Measurements from ENCODE around the gene RAB3C. TPM values are rescaled to one million over a fixed set of nuclear protein-coding genes. Genes with fewer than 3 reads are reported as not detected.

The RAB3C gene
- polyA plus RNA-seq, 1 experiment = not detected

DNA sequence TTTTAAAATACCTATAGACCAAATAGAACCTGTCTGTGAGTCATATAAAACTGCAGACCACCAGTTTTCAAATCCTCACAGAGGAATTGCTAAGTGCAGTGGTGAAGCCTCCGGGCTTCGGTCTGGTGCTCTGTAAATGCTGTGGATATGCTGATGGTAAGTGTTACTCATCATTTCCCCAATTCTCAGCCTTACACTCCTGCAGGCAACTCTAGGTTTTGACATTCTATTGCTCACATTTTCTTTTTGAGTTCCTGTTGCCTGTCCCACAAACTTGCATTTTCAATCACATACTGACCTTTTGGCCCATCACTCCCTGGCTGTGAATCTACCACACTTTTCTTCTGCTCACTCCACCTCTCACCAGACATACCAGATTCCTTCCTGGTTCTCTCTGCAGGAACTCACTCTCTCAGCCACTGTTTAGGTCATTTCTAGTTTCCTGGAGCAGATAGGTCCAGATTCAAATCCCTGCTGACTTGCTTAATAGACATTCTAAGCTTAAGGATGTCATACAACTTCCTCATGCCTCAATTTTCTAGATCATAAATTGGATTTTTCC, 192.9 kb downstream of the RAB3C start:
- Histone ChIP-seq H3K27me3 (ENCODE audit: control insufficient read depth, insufficient read depth, low read length) (no peaks in the 10 kb centered on the region), H3K4me3 (ENCODE audit: low read depth, low read length) (no peak overlapping the region), H3K36me3 (ENCODE audit: control insufficient read depth, insufficient read depth, low read length) (no peaks in the 10 kb centered on the region)
- DNase-seq (ENCODE audit: low read depth) = no peak
- TF ChIP-seq, protein P1, sequence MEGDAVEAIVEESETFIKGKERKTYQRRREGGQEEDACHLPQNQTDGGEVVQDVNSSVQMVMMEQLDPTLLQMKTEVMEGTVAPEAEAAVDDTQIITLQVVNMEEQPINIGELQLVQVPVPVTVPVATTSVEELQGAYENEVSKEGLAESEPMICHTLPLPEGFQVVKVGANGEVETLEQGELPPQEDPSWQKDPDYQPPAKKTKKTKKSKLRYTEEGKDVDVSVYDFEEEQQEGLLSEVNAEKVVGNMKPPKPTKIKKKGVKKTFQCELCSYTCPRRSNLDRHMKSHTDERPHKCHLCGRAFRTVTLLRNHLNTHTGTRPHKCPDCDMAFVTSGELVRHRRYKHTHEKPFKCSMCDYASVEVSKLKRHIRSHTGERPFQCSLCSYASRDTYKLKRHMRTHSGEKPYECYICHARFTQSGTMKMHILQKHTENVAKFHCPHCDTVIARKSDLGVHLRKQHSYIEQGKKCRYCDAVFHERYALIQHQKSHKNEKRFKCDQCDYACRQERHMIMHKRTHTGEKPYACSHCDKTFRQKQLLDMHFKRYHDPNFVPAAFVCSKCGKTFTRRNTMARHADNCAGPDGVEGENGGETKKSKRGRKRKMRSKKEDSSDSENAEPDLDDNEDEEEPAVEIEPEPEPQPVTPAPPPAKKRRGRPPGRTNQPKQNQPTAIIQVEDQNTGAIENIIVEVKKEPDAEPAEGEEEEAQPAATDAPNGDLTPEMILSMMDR (IDR thresholded peaks at IDR 0.05; ENCODE audit: insufficient read depth, low read depth, low read length) = no peak
- ChIA-PET POLR2A (no interaction called here), CTCF (no interaction called here)

DNA sequence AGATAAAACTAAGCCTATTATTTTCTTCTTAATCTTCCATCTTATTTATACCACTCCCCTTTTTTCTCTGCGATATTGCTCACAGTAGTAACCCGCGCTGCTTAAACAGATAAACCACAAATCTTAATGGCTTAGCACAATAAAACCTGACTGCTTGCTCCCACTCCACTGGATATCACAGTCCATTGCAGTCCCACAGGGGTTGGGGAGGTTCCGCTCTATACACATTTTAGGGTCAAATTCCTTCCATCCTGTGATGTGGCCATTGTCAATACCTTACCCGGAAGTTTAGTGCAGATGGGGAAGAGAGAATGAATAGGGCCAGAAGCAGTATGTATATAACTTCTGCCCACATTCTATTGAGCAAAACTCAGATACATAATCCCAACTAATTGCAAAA, 193.7 kb downstream of the RAB3C start:
- H3K4me3 ChIP-seq (ENCODE audit: low read depth, low read length) = no peak overlapping the region
- CTCF ChIA-PET = no interaction called here

DNA sequence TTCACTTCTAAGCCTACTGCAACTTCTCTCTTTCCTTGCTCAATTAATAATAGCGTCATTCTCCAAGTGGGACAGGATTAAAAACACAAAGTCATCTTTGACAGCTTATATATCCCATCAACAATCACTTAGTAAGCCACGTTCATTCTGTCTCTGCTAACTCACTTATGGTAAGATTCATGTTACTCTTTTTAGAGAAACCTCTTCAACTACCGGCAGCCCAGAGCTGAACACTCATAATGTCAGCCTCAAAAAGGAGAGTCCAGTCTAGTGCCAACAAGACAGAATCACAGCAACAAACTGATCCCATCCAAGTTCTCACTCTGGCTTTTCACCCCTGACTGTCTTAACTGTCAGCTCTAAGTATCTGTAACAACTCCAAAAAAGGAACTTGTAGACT, 196.0 kb downstream of the RAB3C start:
- Histone ChIP-seq H3K27me3 (ENCODE audit: control insufficient read depth, insufficient read depth, low read length) (no peaks in the 10 kb centered on the region), H3K4me3 (ENCODE audit: low read depth, low read length) (no peak overlapping the region), H3K36me3 (ENCODE audit: control insufficient read depth, insufficient read depth, low read length) (no peaks in the 10 kb centered on the region)
- no peak for DNase-seq (ENCODE audit: low read depth)
- TF ChIP-seq, protein P1 (IDR thresholded peaks at IDR 0.05; ENCODE audit: insufficient read depth, low read depth, low read length) = no peak
- CTCF ChIA-PET = interaction anchor here (0.9 kb wide), 1 partner anchor 12 kb away, joined by 4 read pairs; no protein-coding TSS in a partner anchor
- POLR2A ChIA-PET = interaction anchor here (0.6 kb wide), 1 partner anchor 11 kb away, joined by 3 read pairs; no protein-coding TSS in a partner anchor

More for the DNA sequence above, 193.7 kb downstream of the RAB3C start:
- POLR2A ChIA-PET = no interaction called here
- TF ChIP-seq, protein P1 (IDR thresholded peaks at IDR 0.05; ENCODE audit: insufficient read depth, low read depth, low read length) = no peak
- DNase-seq (ENCODE audit: low read depth) = no peak
- no peaks in the 10 kb centered on the region for H3K36me3 ChIP-seq (ENCODE audit: control insufficient read depth, insufficient read depth, low read length)
- H3K27me3 ChIP-seq (ENCODE audit: control insufficient read depth, insufficient read depth, low read length) = no peaks in the 10 kb centered on the region

DNA sequence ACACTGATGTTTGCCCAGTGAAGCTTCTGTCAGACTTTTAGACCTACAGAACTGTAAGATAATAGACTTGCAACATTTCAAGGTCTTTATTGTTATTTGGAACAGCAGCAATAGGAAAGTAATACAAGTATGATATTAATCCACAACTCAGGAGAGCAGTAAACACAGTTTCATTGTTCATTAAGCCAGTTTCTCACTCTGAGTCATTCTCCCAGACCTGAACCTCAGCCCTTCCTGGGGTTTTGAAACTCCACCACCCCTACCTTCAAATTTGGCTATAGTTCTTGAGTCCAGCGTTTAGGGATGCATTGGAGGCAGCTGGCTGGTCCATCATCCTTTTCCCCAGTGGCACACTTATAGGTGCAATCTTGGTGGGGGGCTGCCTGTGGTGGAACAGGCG, 203.2 kb downstream of the RAB3C start:
- H3K36me3 ChIP-seq (ENCODE audit: control insufficient read depth, insufficient read depth, low read length) = no peaks in the 10 kb centered on the region
- no peak overlapping the region for H3K4me3 ChIP-seq (ENCODE audit: low read depth, low read length)
- TF ChIP-seq, protein P1 (IDR thresholded peaks at IDR 0.05; ENCODE audit: insufficient read depth, low read depth, low read length) = no peak
- ChIA-PET POLR2A (no interaction called here), CTCF (no interaction called here)
- DNase-seq (ENCODE audit: low read depth) = no peak
- H3K27me3 ChIP-seq (ENCODE audit: control insufficient read depth, insufficient read depth, low read length) = no peaks in the 10 kb centered on the region

DNA sequence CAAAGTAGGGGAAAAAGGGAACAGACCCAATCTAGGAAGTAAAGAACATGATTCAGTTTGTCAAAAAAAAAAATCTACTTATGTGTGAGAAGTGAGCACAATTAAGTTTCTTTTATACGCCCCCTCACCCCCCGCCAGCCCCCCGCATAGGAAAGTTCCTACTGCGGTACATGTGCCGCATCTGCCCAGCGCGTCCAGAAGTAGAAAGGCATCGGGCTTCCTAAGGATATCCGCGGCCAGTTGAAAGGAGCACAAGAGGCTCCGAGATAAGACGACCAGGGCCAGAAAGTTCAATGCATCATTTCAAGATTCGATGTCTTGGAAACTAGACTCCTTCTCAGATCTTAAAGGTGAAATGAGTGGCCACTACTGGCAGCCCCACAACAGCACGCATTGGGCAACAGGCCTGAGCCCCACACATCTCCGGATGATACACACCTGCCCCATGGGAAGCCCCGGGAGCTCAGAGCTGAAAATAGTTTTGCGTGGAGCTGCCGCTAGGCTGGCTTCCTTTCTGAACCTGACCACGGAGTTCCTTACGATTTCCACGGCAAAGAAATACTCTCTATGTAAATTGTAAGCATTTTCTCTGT, 203.9 kb downstream of the RAB3C start:
- Histone ChIP-seq H3K27me3 (ENCODE audit: control insufficient read depth, insufficient read depth, low read length) (no peaks in the 10 kb centered on the region), H3K36me3 (ENCODE audit: control insufficient read depth, insufficient read depth, low read length) (no peaks in the 10 kb centered on the region), H3K4me3 (ENCODE audit: low read depth, low read length) (no peak overlapping the region)
- CTCF ChIA-PET = no interaction called here
- TF ChIP-seq, protein P1 (IDR thresholded peaks at IDR 0.05; ENCODE audit: insufficient read depth, low read depth, low read length) = no peak
- no peak for DNase-seq (ENCODE audit: low read depth)
- POLR2A ChIA-PET = no interaction called here
